Astrocyte (in vitro differentiated cells and primary cell): ENCODE data around the gene ADGRD1.

Source experiments
- EZH2 ChIP-seq: IDR thresholded peaks from 2 replicates; pipeline ENCODE4 v1.6.1; 2012; ENCODE audit warnings: mild to moderate bottlenecking, low read length, inconsistent platforms; ENCODE audit not compliant: insufficient read depth
- TF ChIP-seq, protein P1 (sequence below): IDR thresholded peaks from 2 replicates; pipeline ENCODE4 v1.5.1; 2011; ENCODE audit warnings: low read depth, mild to moderate bottlenecking, inconsistent platforms, low read length, moderate library complexity; ENCODE audit not compliant: insufficient read depth

DNA sequence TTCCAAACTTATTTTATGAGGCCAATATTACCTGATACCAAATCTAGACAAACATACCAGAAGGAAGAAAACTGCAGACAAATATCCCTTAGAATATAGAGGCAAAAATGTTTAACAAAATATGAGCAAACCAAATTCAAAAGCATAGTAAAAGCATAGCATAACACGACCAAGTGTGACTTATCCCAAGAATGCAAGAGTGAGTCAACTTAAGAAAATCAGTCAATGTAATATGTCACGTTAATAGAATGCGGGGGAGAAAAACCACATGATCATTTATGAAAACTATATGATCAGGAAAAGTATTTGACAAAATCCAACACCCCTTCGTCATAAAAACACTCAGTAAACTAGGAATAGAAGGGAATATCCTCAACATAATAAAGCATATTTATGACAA lies 217.3 kb downstream of the ADGRD1 start:
- TF ChIP-seq, protein P1, sequence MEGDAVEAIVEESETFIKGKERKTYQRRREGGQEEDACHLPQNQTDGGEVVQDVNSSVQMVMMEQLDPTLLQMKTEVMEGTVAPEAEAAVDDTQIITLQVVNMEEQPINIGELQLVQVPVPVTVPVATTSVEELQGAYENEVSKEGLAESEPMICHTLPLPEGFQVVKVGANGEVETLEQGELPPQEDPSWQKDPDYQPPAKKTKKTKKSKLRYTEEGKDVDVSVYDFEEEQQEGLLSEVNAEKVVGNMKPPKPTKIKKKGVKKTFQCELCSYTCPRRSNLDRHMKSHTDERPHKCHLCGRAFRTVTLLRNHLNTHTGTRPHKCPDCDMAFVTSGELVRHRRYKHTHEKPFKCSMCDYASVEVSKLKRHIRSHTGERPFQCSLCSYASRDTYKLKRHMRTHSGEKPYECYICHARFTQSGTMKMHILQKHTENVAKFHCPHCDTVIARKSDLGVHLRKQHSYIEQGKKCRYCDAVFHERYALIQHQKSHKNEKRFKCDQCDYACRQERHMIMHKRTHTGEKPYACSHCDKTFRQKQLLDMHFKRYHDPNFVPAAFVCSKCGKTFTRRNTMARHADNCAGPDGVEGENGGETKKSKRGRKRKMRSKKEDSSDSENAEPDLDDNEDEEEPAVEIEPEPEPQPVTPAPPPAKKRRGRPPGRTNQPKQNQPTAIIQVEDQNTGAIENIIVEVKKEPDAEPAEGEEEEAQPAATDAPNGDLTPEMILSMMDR: no peak
- no peak for TF ChIP-seq EZH2
